ENCODE measurements around the gene APOL4. TPM values are rescaled to one million over a fixed set of nuclear protein-coding genes. Genes with fewer than 3 reads are reported as not detected.

The APOL4 gene
- total RNA-seq, 1 donor from 2014 or later: not detected

DNA sequence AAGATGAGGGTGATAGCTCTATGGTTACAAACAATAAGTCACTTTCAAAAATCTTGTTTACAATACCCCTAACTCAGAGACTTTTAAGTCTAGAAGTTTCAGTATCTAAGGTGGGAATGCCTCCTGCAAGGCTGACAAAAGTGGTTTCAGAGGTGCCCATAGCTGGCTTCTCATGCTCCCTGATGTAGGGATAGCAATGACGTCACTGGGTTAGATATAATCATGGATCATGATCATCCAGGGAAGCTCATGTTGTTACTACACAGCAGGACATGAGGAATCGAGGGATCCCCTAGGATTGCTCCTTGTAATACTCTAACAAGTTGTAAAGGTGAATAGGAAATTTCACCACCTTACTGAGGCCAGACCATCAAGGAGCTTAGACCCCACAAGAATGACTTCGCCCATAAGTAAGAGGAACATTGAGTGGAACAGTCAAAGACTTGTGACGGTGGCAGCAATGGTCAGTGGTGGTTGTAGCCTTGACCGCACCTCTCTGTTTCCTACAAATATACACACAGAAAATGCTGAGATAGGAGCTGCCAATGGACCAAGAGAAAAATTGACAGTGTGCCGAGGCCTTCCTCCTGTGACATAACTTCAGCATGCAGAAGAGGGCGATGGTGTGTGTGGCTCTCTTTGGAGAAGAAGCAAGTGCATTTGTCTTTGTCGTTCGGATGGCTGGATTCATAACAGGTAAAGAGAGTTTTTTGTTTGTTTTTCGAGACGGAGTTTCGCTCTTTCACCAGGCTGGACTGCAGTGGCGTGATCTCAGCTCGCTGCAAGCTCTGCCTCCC, 15.6 kb downstream of the APOL4 start:
- no peaks in the 10 kb centered on the region for H3K79me2 ChIP-seq (ENCODE audit: insufficient read depth, low read length)
- no peak overlapping the region for H3K27ac ChIP-seq (ENCODE audit: low read depth, low read length)
- H2AFZ ChIP-seq (ENCODE audit: low read depth, low read length): no peak overlapping the region
- H3K27me3 Mint-ChIP-seq (ENCODE audit: low read depth, unreplicated experiment): peaks cover 47% of the 10 kb centered on the region
- H3K4me1 Mint-ChIP-seq (ENCODE audit: low read depth, unreplicated experiment): no peaks in the 10 kb centered on the region
- no peak overlapping the region for H3K4me3 ChIP-seq (ENCODE audit: insufficient read depth, low read depth, low read length)
- H3K9me3 ChIP-seq (ENCODE audit: insufficient read depth, low read depth, low read length): no peaks in the 10 kb centered on the region
- DNase-seq (ENCODE audit: low read depth) (no peak), FAIRE-seq (no peak)
- no peak overlapping the region for H3K4me3 Mint-ChIP-seq (ENCODE audit: unreplicated experiment)
- H3K4me1 ChIP-seq (ENCODE audit: insufficient read depth, low read length): no peaks in the 10 kb centered on the region
- H4K20me1 ChIP-seq (ENCODE audit: insufficient read depth, low read length): no peaks in the 10 kb centered on the region
- H3K27me3 ChIP-seq (ENCODE audit: insufficient read depth, low read length): peaks cover 20% of the 10 kb centered on the region
- H3K36me3 ChIP-seq (ENCODE audit: insufficient read depth, low read length): no peaks in the 10 kb centered on the region
- H3K9me3 Mint-ChIP-seq (ENCODE audit: unreplicated experiment): no peaks in the 10 kb centered on the region
- H3K9ac ChIP-seq (ENCODE audit: low read length): no peak overlapping the region
- H3K27ac Mint-ChIP-seq (ENCODE audit: unreplicated experiment): no peak overlapping the region
- H3K4me2 ChIP-seq (ENCODE audit: low read length): no peak overlapping the region
- H3K36me3 Mint-ChIP-seq (ENCODE audit: low read depth, unreplicated experiment): no peaks in the 10 kb centered on the region
- TF ChIP-seq CTCF (IDR thresholded peaks at IDR 0.05; ENCODE audit: insufficient read depth, low read depth, low read length) (no peak), EZH2 (IDR thresholded peaks at IDR 0.05; ENCODE audit: insufficient read depth, low read length) (no peak)

- Histone ChIP-seq H3K9ac (ENCODE audit: low read length) (no peak overlapping the region), H2AFZ (ENCODE audit: low read depth, low read length) (no peak overlapping the region)
Observed at GRCh38 chr22:36184433-36185025, 17.1 kb downstream of the APOL4 start.

More at GRCh38 chr22:36184433-36185025, 17.1 kb downstream of the APOL4 start:
- TF ChIP-seq CTCF (IDR thresholded peaks at IDR 0.05; ENCODE audit: insufficient read depth, low read depth, low read length): no peak
- no peak for TF ChIP-seq EZH2 (IDR thresholded peaks at IDR 0.05; ENCODE audit: insufficient read depth, low read length)
- Histone ChIP-seq H3K27ac (ENCODE audit: low read depth, low read length) (no peak overlapping the region), H3K4me2 (ENCODE audit: low read length) (no peak overlapping the region), H3K27me3 (ENCODE audit: insufficient read depth, low read length) (peaks cover 22% of the 10 kb centered on the region), H3K9me3 (ENCODE audit: insufficient read depth, low read depth, low read length) (no peaks in the 10 kb centered on the region), H3K79me2 (ENCODE audit: insufficient read depth, low read length) (no peaks in the 10 kb centered on the region), H3K4me3 (ENCODE audit: insufficient read depth, low read depth, low read length) (no peak overlapping the region), H3K36me3 (ENCODE audit: insufficient read depth, low read length) (no peaks in the 10 kb centered on the region), H4K20me1 (ENCODE audit: insufficient read depth, low read length) (no peaks in the 10 kb centered on the region), H3K4me1 (ENCODE audit: insufficient read depth, low read length) (no peaks in the 10 kb centered on the region)
- H3K27ac Mint-ChIP-seq (ENCODE audit: unreplicated experiment): no peak overlapping the region
- FAIRE-seq (no peak), DNase-seq (ENCODE audit: low read depth) (peak; percentile 24)
- H3K4me3 Mint-ChIP-seq (ENCODE audit: unreplicated experiment): no peak overlapping the region
- H3K9me3 Mint-ChIP-seq (ENCODE audit: unreplicated experiment): no peaks in the 10 kb centered on the region
- H3K27me3 Mint-ChIP-seq (ENCODE audit: low read depth, unreplicated experiment): peaks cover 36% of the 10 kb centered on the region
- no peaks in the 10 kb centered on the region for H3K4me1 Mint-ChIP-seq (ENCODE audit: low read depth, unreplicated experiment)
- H3K36me3 Mint-ChIP-seq (ENCODE audit: low read depth, unreplicated experiment): no peaks in the 10 kb centered on the region

Data from astrocyte (in vitro differentiated cells and primary cell).